GM12878 (cell line): ENCODE results near the gene USP35. TPM values are rescaled to one million over a fixed set of nuclear protein-coding genes. Genes with fewer than 3 reads are reported as not detected.

Experiments used
- ATAC-seq: fragments of 200-7000 bp; cut with Tn5 transposase; 3 replicates; pipeline ENCODE4 v1.9.1; 2020; ENCODE audit warnings: mild to moderate bottlenecking, moderate library complexity
- BruUV-seq: library from RNA; stranded (reverse); fragments of 400-500 nt; replicated peaks from 2 replicates; lab custom pipeline; 2021; lab: Mats Ljungman, UMichigan
- CTCF ChIA-PET: fragments of 300-600 bp; sonication (Branson Sonifier 250); formaldehyde crosslinking; extraction: SDS; loops from one replicate; lab custom pipeline; 2021; ENCODE audit warnings: inconsistent platforms; lab: Yijun Ruan, JAX
- POLR2A ChIA-PET: fragments of 350-600 bp; formaldehyde crosslinking; extraction: SDS; loops from one replicate; lab custom pipeline; 2021; ENCODE audit warnings: inconsistent platforms; lab: Charles Lee
- RAD21 ChIA-PET: fragments of 300-600 bp; sonication (Branson Sonifier 250); formaldehyde crosslinking; loops from one replicate; lab custom pipeline; 2023; ENCODE audit warnings: antibody characterized with exemption; ENCODE audit not compliant: unreplicated experiment; lab: Charles Lee
- SMC1A ChIA-PET: fragments of 300-600 bp; sonication (Branson Sonifier 250); formaldehyde crosslinking; loops from one replicate; lab custom pipeline; 2023; ENCODE audit not compliant: unreplicated experiment, uncharacterized antibody; lab: Charles Lee
- DNase-seq: peaks from one replicate; pipeline ENCODE4 v3.0.0-alpha.2; 2011; ENCODE audit warnings: low read depth, low spot score
- FAIRE-seq: peaks from 3 replicates; lab custom pipeline; 2011; peaks lifted over from hg19 to GRCh38; lab: Jason Lieb, UNC
- H2AFZ ChIP-seq: 2 replicates; pipeline ENCODE4 v1.6.0; 2011; ENCODE audit warnings: low read depth, low read length, control low read depth; ENCODE audit not compliant: control insufficient read depth
- H3K27ac ChIP-seq: 2 replicates; pipeline ENCODE4 v1.5.1; 2011; ENCODE audit warnings: control low read depth; ENCODE audit not compliant: control insufficient read depth, insufficient read depth
- H3K27me3 ChIP-seq, 2 experiments: replicated peaks in 1 of 2; 2 replicates each; pipeline versions ENCODE4 v1.6.0 to v1.6.1; 2011; ENCODE audit warnings: low read length in 1 of 2; ENCODE audit not compliant: control insufficient read depth in 2 of 2, insufficient read depth in 2 of 2
- H3K36me3 ChIP-seq, 2 experiments: 2 replicates each; pipeline ENCODE4 v1.5.1; 2011; ENCODE audit warnings: low read length in 1 of 2; ENCODE audit not compliant: control insufficient read depth in 2 of 2, insufficient read depth in 2 of 2
- H3K4me1 ChIP-seq: 2 replicates; pipeline ENCODE4 v1.6.1; 2011; ENCODE audit warnings: mild to moderate bottlenecking, low read length, moderate library complexity, mixed read lengths; ENCODE audit not compliant: control insufficient read depth, insufficient read depth
- H3K4me2 ChIP-seq: 2 replicates; pipeline ENCODE4 v1.6.0; 2011; ENCODE audit warnings: control low read depth; ENCODE audit not compliant: control insufficient read depth, insufficient read depth
- H3K4me3 ChIP-seq: fragments of 200-600 bp; sonication (generic); 2 replicates; pipeline ENCODE4 v1.5.1; 2016
- H3K79me2 ChIP-seq: 2 replicates; pipeline ENCODE4 v1.6.0; 2011; ENCODE audit warnings: low read length; ENCODE audit not compliant: control insufficient read depth, insufficient read depth
- H3K9ac ChIP-seq: 2 replicates; pipeline ENCODE4 v1.8.0; 2011; ENCODE audit warnings: low read length, control low read depth, mixed read lengths; ENCODE audit not compliant: control insufficient read depth, insufficient read depth
- H3K9me3 ChIP-seq: replicated peaks from 3 replicates; pipeline ENCODE4 v1.5.1; 2011; ENCODE audit warnings: mild to moderate bottlenecking, low read length; ENCODE audit not compliant: control insufficient read depth, insufficient read depth
- H4K20me1 ChIP-seq: 2 replicates; pipeline ENCODE4 v1.6.0; 2011; ENCODE audit not compliant: control insufficient read depth, insufficient read depth
- BRCA1 ChIP-seq: IDR thresholded peaks from 2 replicates; pipeline ENCODE4 v1.6.1; 2011; ENCODE audit warnings: low read depth, low read length, improper control_type of control experiment
- CBX5 ChIP-seq: sonication (generic); IDR thresholded peaks from 2 replicates; pipeline ENCODE4 v1.6.1; 2016; ENCODE audit warnings: low read depth, moderate library complexity, mild to moderate bottlenecking, inconsistent platforms
- ESRRA ChIP-seq: IDR thresholded peaks from 2 replicates; pipeline ENCODE4 v1.6.1; 2012; ENCODE audit warnings: mild to moderate bottlenecking, low read length, improper control_type of control experiment
- MTA2 ChIP-seq: fragments of 450-650 bp; IDR thresholded peaks from 2 replicates; pipeline ENCODE4 v1.6.1; 2016; ENCODE audit warnings: low read depth, mild to moderate bottlenecking, moderate library complexity
- NFYA ChIP-seq: IDR thresholded peaks from 2 replicates; pipeline ENCODE4 v1.6.1; 2011; ENCODE audit warnings: low read depth, mild to moderate bottlenecking, low read length, improper control_type of control experiment, borderline replicate concordance
- RB1 ChIP-seq: fragments of 450-650 bp; formaldehyde crosslinking; IDR thresholded peaks from 2 replicates; pipeline ENCODE4 v1.6.1; 2017; ENCODE audit warnings: mild to moderate bottlenecking, borderline replicate concordance
- SRF ChIP-seq, 2 experiments: IDR thresholded peaks; 2 replicates each; pipeline ENCODE4 v1.6.1; 2011; ENCODE audit warnings: low read depth in 2 of 2, low read length in 2 of 2, mild to moderate bottlenecking in 1 of 2, moderate library complexity in 1 of 2
- ZNF24 ChIP-seq: fragments of 450-650 bp; IDR thresholded peaks from 2 replicates; pipeline ENCODE4 v1.6.1; 2017; ENCODE audit warnings: antibody characterized with exemption, mild to moderate bottlenecking
- ZNF274 ChIP-seq: IDR thresholded peaks from one replicate; pipeline ENCODE4 v1.8.0; 2011; ENCODE audit not compliant: insufficient read length, insufficient read depth
- WGBS: methylation state at CpG from one replicate; pipeline ENCODE4 v1.1.6; 2016; ENCODE audit warnings: low lambda C conversion rate; ENCODE audit not compliant: insufficient replicate concordance, insufficient coverage; ENCODE audit errors: missing lambda C conversion rate; 5-methylcytosine and 5-hydroxymethylcytosine counted together
- in situ Hi-C: fragments of 300-500 bp; cut with MboI; formaldehyde crosslinking; loops from 9 replicates; pipeline ENCODE4 v1.14.3; 2018; ENCODE audit warnings: mixed read lengths
- intact Hi-C: fragments of 100-400 bp; cut with micrococcal nuclease; formaldehyde crosslinking; loops from one replicate; pipeline ENCODE4 v1.14.2; 2022; ENCODE audit not compliant: unreplicated experiment
- polyA plus RNA-seq, 11 experiments: library from polyadenylated mRNA; depleted of rRNA in 4 of 11; unstranded in 6 of 11; stranded (reverse) in 5 of 11; fragments of >200 nt; fragmentation: Nextera tagmentation in 4 of 11; fragmentation: Illumina TruSeq in 1 of 11; extraction: Ambion mirVana in 4 of 11; extraction: Trizol in 1 of 11; gene quantifications; 1 replicate in 1 of 11; 2 replicates in 10 of 11; pipeline versions ENCODE4 v1.2.1 to v1.2.3, GENCODE V29; 2011 to 2016; ENCODE audit warnings: inconsistent platforms in 2 of 11, missing spikeins in 2 of 11, low read depth in 1 of 11
- total RNA-seq, 4 experiments: library from RNA; depleted of rRNA in 3 of 4; stranded (reverse); fragments of >200 nt in 3 of 4; fragmentation: Illumina TruSeq in 1 of 4; extraction: Trizol in 1 of 4; gene quantifications; 2 replicates each; pipeline versions ENCODE4 v1.2.1 to v1.2.3, GENCODE V29; 2013 to 2021
- TF ChIP-seq, protein P1 (sequence below): fragments of 450-650 bp; IDR thresholded peaks from 2 replicates; pipeline ENCODE4 v1.6.1; 2016; ENCODE audit warnings: mild to moderate bottlenecking
- TF ChIP-seq, protein P2 (sequence below): IDR thresholded peaks from 2 replicates; pipeline ENCODE4 v1.6.1; 2011; ENCODE audit warnings: low read depth, mild to moderate bottlenecking, low read length, moderate library complexity, borderline replicate concordance; ENCODE audit errors: extremely low read depth
- TF ChIP-seq, protein P3 (sequence below): IDR thresholded peaks from 2 replicates; pipeline ENCODE4 v1.6.1; 2012; ENCODE audit warnings: low read length, inconsistent platforms
- TF ChIP-seq, protein P4 (sequence below): fragments of 450-650 bp; IDR thresholded peaks from 2 replicates; pipeline ENCODE4 v1.6.1; 2017; ENCODE audit warnings: mild to moderate bottlenecking, moderate library complexity
- TF ChIP-seq, protein P5 (sequence below), 3 experiments: IDR thresholded peaks in 2 of 3; conservative IDR thresholded peaks in 1 of 3; 2 replicates each; pipeline ENCODE4 v1.5.1; 2011; ENCODE audit warnings: low read depth in 3 of 3, low read length in 3 of 3, mild to moderate bottlenecking in 3 of 3, control low read depth in 2 of 3, moderate library complexity in 2 of 3, inconsistent platforms in 1 of 3, mixed read lengths in 1 of 3; ENCODE audit not compliant: control insufficient read depth in 2 of 3, insufficient read depth in 1 of 3; ENCODE audit errors: extremely low read depth in 1 of 3

USP35 gene
- total and polyA plus RNA-seq, 10 of the 15 experiments (the other 5 are each of a cell fraction or from before 2014, with no cell fraction given), result 0.13 to 6.4 (median 3.1) TPM; not detected in 1

DNA sequence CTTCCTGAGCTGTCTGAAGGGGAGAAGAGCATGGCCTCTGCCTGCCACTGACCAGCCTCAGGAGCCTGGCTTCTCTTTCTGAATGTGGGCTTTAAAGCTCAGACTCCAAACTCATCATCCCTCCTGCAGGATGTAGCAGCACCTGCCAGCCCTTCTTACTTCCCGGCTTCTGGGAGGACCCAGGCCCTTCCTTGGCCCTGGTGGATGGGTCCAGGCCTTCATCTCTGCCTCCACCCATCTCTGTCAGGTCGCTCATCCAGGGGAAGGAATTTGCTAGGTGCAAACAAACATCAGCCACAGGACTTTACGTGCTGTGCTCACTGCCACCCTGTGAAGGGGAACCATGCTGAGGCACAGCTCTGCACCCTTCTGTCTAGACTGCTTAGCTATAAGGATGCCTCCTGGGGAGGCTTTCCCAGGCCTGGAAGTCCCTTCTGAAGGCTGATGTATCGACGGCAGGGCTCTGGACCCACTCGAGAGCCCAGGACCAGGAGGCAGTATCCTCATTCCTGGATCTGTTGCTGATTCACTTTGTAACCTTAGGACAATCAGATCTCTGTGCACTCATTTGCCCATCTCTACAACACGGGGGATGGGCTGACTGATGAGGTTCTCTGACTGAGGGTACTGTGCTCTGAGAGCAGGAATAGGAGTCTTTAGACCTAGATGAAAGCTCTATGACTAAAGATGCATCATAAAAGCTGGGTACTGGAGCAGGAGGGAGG, 30.9 kb downstream of the USP35 start:
- BruUV-seq, result no TSS peak
- intact Hi-C loops (no loop called here), in situ Hi-C loops (loop anchor here (5.0 kb wide), 1 partner anchor 343 kb away; no protein-coding TSS in a partner anchor)
- Histone ChIP-seq H3K27me3 (no peaks in the 10 kb centered on the region), H3K9me3 (no peaks in the 10 kb centered on the region), H3K9ac (no peak overlapping the region), H3K79me2 (no peaks in the 10 kb centered on the region), H3K4me3 (no peak overlapping the region), H3K36me3 (peaks cover 0 to 8% of the 10 kb centered on the region in 2 experiments; a peak in 2 of 4 replicates), H4K20me1 (no peaks in the 10 kb centered on the region), H3K27ac (no peak overlapping the region), H3K4me1 (peaks cover 35% of the 10 kb centered on the region), H3K4me2 (no peak overlapping the region), H2AFZ (no peak overlapping the region)
- ChIA-PET SMC1A (interaction anchor here (0.6 to 1.5 kb wide), 2 partner anchors 8 to 44 kb away, joined by 3 to 6 read pairs; no protein-coding TSS in a partner anchor), CTCF (interaction anchor here (1.4 to 1.5 kb wide), 3 partner anchors 8 to 199 kb away, joined by 3 to 6 read pairs (median 3); partner anchors contain the start of gene GAB2), RAD21 (interaction anchor here (1.3 kb wide), 1 partner anchor 8 kb away, joined by 3 read pairs; no protein-coding TSS in a partner anchor), POLR2A (no interaction called here)
- WGBS, result 65% methylated on average over 7 of the region's 7 CpGs
- ATAC-seq (no peak), FAIRE-seq (no peak), DNase-seq (no peak)
- TF ChIP-seq ZNF274 (no peak), CBX5 (no peak), SRF (IDR thresholded peaks at IDR 0.05; ENCODE audit: low read depth in 2 of 2, low read length in 2 of 2) (no peak), ZNF24 (no peak), BRCA1 (no peak), MTA2 (no peak), NFYA (no peak), ESRRA (no peak), RB1 (no peak)
- TF ChIP-seq, protein P1, sequence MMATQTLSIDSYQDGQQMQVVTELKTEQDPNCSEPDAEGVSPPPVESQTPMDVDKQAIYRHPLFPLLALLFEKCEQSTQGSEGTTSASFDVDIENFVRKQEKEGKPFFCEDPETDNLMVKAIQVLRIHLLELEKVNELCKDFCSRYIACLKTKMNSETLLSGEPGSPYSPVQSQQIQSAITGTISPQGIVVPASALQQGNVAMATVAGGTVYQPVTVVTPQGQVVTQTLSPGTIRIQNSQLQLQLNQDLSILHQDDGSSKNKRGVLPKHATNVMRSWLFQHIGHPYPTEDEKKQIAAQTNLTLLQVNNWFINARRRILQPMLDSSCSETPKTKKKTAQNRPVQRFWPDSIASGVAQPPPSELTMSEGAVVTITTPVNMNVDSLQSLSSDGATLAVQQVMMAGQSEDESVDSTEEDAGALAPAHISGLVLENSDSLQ, result no peak
- TF ChIP-seq, protein P2, sequence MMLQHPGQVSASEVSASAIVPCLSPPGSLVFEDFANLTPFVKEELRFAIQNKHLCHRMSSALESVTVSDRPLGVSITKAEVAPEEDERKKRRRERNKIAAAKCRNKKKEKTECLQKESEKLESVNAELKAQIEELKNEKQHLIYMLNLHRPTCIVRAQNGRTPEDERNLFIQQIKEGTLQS, result no peak
- TF ChIP-seq, protein P3, sequence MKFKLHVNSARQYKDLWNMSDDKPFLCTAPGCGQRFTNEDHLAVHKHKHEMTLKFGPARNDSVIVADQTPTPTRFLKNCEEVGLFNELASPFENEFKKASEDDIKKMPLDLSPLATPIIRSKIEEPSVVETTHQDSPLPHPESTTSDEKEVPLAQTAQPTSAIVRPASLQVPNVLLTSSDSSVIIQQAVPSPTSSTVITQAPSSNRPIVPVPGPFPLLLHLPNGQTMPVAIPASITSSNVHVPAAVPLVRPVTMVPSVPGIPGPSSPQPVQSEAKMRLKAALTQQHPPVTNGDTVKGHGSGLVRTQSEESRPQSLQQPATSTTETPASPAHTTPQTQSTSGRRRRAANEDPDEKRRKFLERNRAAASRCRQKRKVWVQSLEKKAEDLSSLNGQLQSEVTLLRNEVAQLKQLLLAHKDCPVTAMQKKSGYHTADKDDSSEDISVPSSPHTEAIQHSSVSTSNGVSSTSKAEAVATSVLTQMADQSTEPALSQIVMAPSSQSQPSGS, result no peak
- TF ChIP-seq, protein P4, sequence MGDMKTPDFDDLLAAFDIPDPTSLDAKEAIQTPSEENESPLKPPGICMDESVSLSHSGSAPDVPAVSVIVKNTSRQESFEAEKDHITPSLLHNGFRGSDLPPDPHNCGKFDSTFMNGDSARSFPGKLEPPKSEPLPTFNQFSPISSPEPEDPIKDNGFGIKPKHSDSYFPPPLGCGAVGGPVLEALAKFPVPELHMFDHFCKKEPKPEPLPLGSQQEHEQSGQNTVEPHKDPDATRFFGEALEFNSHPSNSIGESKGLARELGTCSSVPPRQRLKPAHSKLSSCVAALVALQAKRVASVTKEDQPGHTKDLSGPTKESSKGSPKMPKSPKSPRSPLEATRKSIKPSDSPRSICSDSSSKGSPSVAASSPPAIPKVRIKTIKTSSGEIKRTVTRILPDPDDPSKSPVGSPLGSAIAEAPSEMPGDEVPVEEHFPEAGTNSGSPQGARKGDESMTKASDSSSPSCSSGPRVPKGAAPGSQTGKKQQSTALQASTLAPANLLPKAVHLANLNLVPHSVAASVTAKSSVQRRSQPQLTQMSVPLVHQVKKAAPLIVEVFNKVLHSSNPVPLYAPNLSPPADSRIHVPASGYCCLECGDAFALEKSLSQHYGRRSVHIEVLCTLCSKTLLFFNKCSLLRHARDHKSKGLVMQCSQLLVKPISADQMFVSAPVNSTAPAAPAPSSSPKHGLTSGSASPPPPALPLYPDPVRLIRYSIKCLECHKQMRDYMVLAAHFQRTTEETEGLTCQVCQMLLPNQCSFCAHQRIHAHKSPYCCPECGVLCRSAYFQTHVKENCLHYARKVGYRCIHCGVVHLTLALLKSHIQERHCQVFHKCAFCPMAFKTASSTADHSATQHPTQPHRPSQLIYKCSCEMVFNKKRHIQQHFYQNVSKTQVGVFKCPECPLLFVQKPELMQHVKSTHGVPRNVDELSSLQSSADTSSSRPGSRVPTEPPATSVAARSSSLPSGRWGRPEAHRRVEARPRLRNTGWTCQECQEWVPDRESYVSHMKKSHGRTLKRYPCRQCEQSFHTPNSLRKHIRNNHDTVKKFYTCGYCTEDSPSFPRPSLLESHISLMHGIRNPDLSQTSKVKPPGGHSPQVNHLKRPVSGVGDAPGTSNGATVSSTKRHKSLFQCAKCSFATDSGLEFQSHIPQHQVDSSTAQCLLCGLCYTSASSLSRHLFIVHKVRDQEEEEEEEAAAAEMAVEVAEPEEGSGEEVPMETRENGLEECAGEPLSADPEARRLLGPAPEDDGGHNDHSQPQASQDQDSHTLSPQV, result no peak
- TF ChIP-seq, protein P5, sequence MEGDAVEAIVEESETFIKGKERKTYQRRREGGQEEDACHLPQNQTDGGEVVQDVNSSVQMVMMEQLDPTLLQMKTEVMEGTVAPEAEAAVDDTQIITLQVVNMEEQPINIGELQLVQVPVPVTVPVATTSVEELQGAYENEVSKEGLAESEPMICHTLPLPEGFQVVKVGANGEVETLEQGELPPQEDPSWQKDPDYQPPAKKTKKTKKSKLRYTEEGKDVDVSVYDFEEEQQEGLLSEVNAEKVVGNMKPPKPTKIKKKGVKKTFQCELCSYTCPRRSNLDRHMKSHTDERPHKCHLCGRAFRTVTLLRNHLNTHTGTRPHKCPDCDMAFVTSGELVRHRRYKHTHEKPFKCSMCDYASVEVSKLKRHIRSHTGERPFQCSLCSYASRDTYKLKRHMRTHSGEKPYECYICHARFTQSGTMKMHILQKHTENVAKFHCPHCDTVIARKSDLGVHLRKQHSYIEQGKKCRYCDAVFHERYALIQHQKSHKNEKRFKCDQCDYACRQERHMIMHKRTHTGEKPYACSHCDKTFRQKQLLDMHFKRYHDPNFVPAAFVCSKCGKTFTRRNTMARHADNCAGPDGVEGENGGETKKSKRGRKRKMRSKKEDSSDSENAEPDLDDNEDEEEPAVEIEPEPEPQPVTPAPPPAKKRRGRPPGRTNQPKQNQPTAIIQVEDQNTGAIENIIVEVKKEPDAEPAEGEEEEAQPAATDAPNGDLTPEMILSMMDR (IDR thresholded peaks at IDR 0.05 in 2 of 3, conservative IDR thresholded peaks at IDR 0.05 in 1 of 3; ENCODE audit: control insufficient read depth in 2 of 3, extremely low read depth in 1 of 3, insufficient read depth in 1 of 3, low read depth in 3 of 3, low read length in 3 of 3), result no peak
